Left ventricle myocardium inferior (tissue), 1 donor: ENCODE data around the gene TTF2. TPM values are rescaled to one million over a fixed set of nuclear protein-coding genes. Genes with fewer than 3 reads are reported as not detected.

Experiments
- DNase-seq: peaks from one replicate; pipeline ENCODE4 v3.0.0-alpha.2; 2020
- H3K27ac ChIP-seq: fragments of 200-600 bp; replicated peaks from 2 replicates; pipeline ENCODE4 v1.8.0; 2021
- H3K27me3 ChIP-seq: fragments of 200-600 bp; 2 replicates; pipeline ENCODE4 v1.8.0; 2021; ENCODE audit warnings: low read depth
- H3K36me3 ChIP-seq: fragments of 200-600 bp; 2 replicates; pipeline ENCODE4 v1.8.0; 2021
- H3K4me1 ChIP-seq: fragments of 200-600 bp; 2 replicates; pipeline ENCODE4 v1.8.0; 2021
- H3K4me3 ChIP-seq: fragments of 200-600 bp; 2 replicates; pipeline ENCODE4 v1.8.0; 2021; ENCODE audit warnings: mild to moderate bottlenecking, moderate library complexity
- H3K9me3 ChIP-seq: fragments of 200-600 bp; replicated peaks from 2 replicates; pipeline ENCODE4 v1.8.0; 2021
- CTCF ChIP-seq: fragments of 200-600 bp; IDR thresholded peaks from 2 replicates; pipeline ENCODE4 v1.8.0; 2021; ENCODE audit warnings: antibody characterized with exemption, mild to moderate bottlenecking, borderline replicate concordance
- intact Hi-C: fragments of 100-400 bp; cut with micrococcal nuclease; formaldehyde crosslinking; loops from one replicate; pipeline ENCODE4 v1.11.0; 2022
- total RNA-seq: library from RNA; stranded (reverse); fragmentation: NEBNext Ultra II Directional; extraction: Animal tissue kit (Norgen Biotek cat#: 25700); gene quantifications from one replicate; pipeline ENCODE4 v1.2.1, GENCODE V29; 2021
- donor health status: DM: no; HTN: yes; CAD: no; lungs with severe emphysema.

Gene TTF2
- total RNA-seq, 1 donor from 2014 or later = 6.4 TPM

GRCh38 chr1:117044217-117044616 lies 15.9 kb upstream of the TTF2 start:
- H3K9me3 ChIP-seq = peaks cover 7% of the 10 kb centered on the region
- H3K4me3 ChIP-seq = no peak overlapping the region
- intact Hi-C loops = no loop called here
- no peak overlapping the region for H3K27ac ChIP-seq
- DNase-seq = no peak
- H3K27me3 ChIP-seq = no peaks in the 10 kb centered on the region
- H3K4me1 ChIP-seq = no peaks in the 10 kb centered on the region
- no peaks in the 10 kb centered on the region for H3K36me3 ChIP-seq
- TF ChIP-seq CTCF = no peak

GRCh38 chr1:117045644-117046043 lies 14.5 kb upstream of the TTF2 start:
- DNase-seq = no peak
- TF ChIP-seq CTCF = no peak
- Histone ChIP-seq H3K4me1 (no peaks in the 10 kb centered on the region), H3K4me3 (no peak overlapping the region), H3K9me3 (peaks cover 7% of the 10 kb centered on the region), H3K27me3 (no peaks in the 10 kb centered on the region), H3K27ac (no peak overlapping the region), H3K36me3 (no peaks in the 10 kb centered on the region)
- intact Hi-C loops = no loop called here

GRCh38 chr1:117046781-117047180 lies 13.3 kb upstream of the TTF2 start:
- Histone ChIP-seq H3K4me3 (no peak overlapping the region), H3K27ac (no peak overlapping the region), H3K4me1 (peaks cover 4% of the 10 kb centered on the region), H3K36me3 (no peaks in the 10 kb centered on the region), H3K9me3 (peaks cover 7% of the 10 kb centered on the region), H3K27me3 (no peaks in the 10 kb centered on the region)
- intact Hi-C loops = no loop called here
- DNase-seq = no peak
- no peak for TF ChIP-seq CTCF

- Histone ChIP-seq H3K9me3 (peaks cover 7% of the 10 kb centered on the region), H3K27ac (no peak overlapping the region), H3K4me1 (peaks cover 4% of the 10 kb centered on the region), H3K36me3 (no peaks in the 10 kb centered on the region), H3K27me3 (no peaks in the 10 kb centered on the region), H3K4me3 (no peak overlapping the region)
- no peak for DNase-seq
- intact Hi-C loops = no loop called here
- TF ChIP-seq CTCF = no peak
Observed at GRCh38 chr1:117047271-117047670, 12.9 kb upstream of the TTF2 start.

- no peak overlapping the region for H3K27ac ChIP-seq
- H3K9me3 ChIP-seq = no peaks in the 10 kb centered on the region
- TF ChIP-seq CTCF = no peak
- DNase-seq = no peak
- H3K4me1 ChIP-seq = peaks cover 4% of the 10 kb centered on the region
- H3K27me3 ChIP-seq = no peaks in the 10 kb centered on the region
- intact Hi-C loops = no loop called here
- no peak overlapping the region for H3K4me3 ChIP-seq
- H3K36me3 ChIP-seq = no peaks in the 10 kb centered on the region
Observed at GRCh38 chr1:117049857-117050256, 10.3 kb upstream of the TTF2 start.
